NB4 (cell line): ENCODE results near the gene STIM2.

ENCODE experiments used
- MYC ChIP-seq: IDR thresholded peaks from 2 replicates; pipeline ENCODE4 v1.6.1; 2011; ENCODE audit warnings: low read depth, low read length
- POLR2A ChIP-seq: IDR thresholded peaks from 2 replicates; pipeline ENCODE4 v1.6.1; 2011; ENCODE audit warnings: mild to moderate bottlenecking; ENCODE audit not compliant: insufficient read length; ENCODE audit errors: extremely low read depth
- TF ChIP-seq, protein P1 (sequence below): IDR thresholded peaks from one replicate; pipeline ENCODE4 v1.5.1; 2012; ENCODE audit warnings: low read depth, low read length
- TF ChIP-seq, protein P2 (sequence below): IDR thresholded peaks from 2 replicates; pipeline ENCODE4 v1.6.1; 2011; ENCODE audit warnings: low read depth, low read length

- TF ChIP-seq, protein P1, sequence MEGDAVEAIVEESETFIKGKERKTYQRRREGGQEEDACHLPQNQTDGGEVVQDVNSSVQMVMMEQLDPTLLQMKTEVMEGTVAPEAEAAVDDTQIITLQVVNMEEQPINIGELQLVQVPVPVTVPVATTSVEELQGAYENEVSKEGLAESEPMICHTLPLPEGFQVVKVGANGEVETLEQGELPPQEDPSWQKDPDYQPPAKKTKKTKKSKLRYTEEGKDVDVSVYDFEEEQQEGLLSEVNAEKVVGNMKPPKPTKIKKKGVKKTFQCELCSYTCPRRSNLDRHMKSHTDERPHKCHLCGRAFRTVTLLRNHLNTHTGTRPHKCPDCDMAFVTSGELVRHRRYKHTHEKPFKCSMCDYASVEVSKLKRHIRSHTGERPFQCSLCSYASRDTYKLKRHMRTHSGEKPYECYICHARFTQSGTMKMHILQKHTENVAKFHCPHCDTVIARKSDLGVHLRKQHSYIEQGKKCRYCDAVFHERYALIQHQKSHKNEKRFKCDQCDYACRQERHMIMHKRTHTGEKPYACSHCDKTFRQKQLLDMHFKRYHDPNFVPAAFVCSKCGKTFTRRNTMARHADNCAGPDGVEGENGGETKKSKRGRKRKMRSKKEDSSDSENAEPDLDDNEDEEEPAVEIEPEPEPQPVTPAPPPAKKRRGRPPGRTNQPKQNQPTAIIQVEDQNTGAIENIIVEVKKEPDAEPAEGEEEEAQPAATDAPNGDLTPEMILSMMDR: no peak
- TF ChIP-seq POLR2A (no peak), MYC (no peak)
- TF ChIP-seq, protein P2, sequence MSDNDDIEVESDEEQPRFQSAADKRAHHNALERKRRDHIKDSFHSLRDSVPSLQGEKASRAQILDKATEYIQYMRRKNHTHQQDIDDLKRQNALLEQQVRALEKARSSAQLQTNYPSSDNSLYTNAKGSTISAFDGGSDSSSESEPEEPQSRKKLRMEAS: no peak
These were observed 133.3 kb downstream of the STIM2 start for GRCh38 chr4:26993967-26994366.
